K562 (cell line): ENCODE data around the gene SPEF1. TPM values are rescaled to one million over a fixed set of nuclear protein-coding genes. Genes with fewer than 3 reads are reported as not detected.
A peak's percentile ranks its signal among the peaks of the same experiment; 100 is the strongest.
"Not testable (repeated sequence)": the region's sequence is repeated elsewhere in the genome, so short reads cannot be mapped to it uniquely, and the experiment has no call there.

Experiments used
- ATAC-seq: fragments of 200-7000 bp; cut with Tn5 transposase; 3 replicates; pipeline ENCODE4 v1.9.1; 2020; ENCODE audit warnings: moderate library complexity
- BruUV-seq: library from RNA; stranded (reverse); fragments of 400-500 nt; replicated peaks from 2 replicates; lab custom pipeline; 2021; lab: Mats Ljungman, UMichigan
- CTCF ChIA-PET: fragments of 300-600 bp; formaldehyde crosslinking; extraction: SDS; loops from one replicate; lab custom pipeline; 2021; ENCODE audit warnings: low intra/inter-chr PET ratio; lab: Yijun Ruan, JAX
- POLR2A ChIA-PET: fragments of 300-600, 350-650 bp; sonication (Branson Sonifier 250); formaldehyde crosslinking; extraction: SDS; loops from one replicate; lab custom pipeline; 2021; ENCODE audit warnings: antibody characterized with exemption, inconsistent platforms; lab: Yijun Ruan, JAX
- DNase-seq, 4 experiments: peaks; one replicate each; pipeline versions ENCODE4 v3.0.0 to v3.0.0-alpha.2; 2011 to 2018; ENCODE audit warnings: low spot score in 3 of 4, mixed read lengths in 3 of 4; ENCODE audit errors: extremely low read depth in 1 of 4
- FAIRE-seq: peaks from 2 replicates; lab custom pipeline; 2011; peaks lifted over from hg19 to GRCh38; lab: Jason Lieb, UNC
- H2AFZ ChIP-seq: 2 replicates; pipeline ENCODE4 v1.6.0; 2011; ENCODE audit warnings: low read depth, low read length, control low read depth, inconsistent platforms
- H3K27ac ChIP-seq: fragments of 200-600 bp; 3 replicates; pipeline ENCODE4 v1.8.0; 2011; ENCODE audit warnings: low read depth, mild to moderate bottlenecking, control low read depth, inconsistent platforms, low read length, moderate library complexity, mixed read lengths; ENCODE audit errors: extremely low read depth
- H3K27me3 ChIP-seq, 2 experiments: fragments of 300-600 bp in 1 of 2; 2 replicates in 1 of 2; 3 replicates in 1 of 2; pipeline versions ENCODE4 v1.6.0 to v1.8.0; 2011; ENCODE audit warnings: inconsistent platforms in 2 of 2, low read length in 2 of 2, mild to moderate bottlenecking in 1 of 2, mixed read lengths in 1 of 2, moderate library complexity in 1 of 2; ENCODE audit not compliant: control insufficient read depth in 2 of 2, insufficient read depth in 2 of 2
- H3K36me3 ChIP-seq: fragments of 300-600 bp; 3 replicates; pipeline ENCODE4 v1.8.0; 2011; ENCODE audit warnings: mild to moderate bottlenecking, low read length, inconsistent platforms; ENCODE audit not compliant: control insufficient read depth, insufficient read depth
- H3K4me1 ChIP-seq, 2 experiments: fragments of 200-600 bp in 1 of 2; replicated peaks in 1 of 2; 2 replicates in 1 of 2; 3 replicates in 1 of 2; pipeline versions ENCODE4 v1.5.1 to v1.8.0; 2011; ENCODE audit warnings: inconsistent platforms in 2 of 2, low read length in 2 of 2, mild to moderate bottlenecking in 1 of 2, mixed read lengths in 1 of 2, moderate library complexity in 1 of 2; ENCODE audit not compliant: control insufficient read depth in 2 of 2, insufficient read depth in 2 of 2
- H3K4me2 ChIP-seq: 2 replicates; pipeline ENCODE4 v1.6.1; 2011; ENCODE audit warnings: low read length, control low read depth, inconsistent platforms, mixed read lengths; ENCODE audit not compliant: insufficient read depth
- H3K4me3 ChIP-seq: fragments of 200-600 bp; sonication (generic), shearing (Covaris generic); 2 replicates; pipeline ENCODE4 v1.5.1; 2016; ENCODE audit warnings: control low read depth, inconsistent platforms
- H3K79me2 ChIP-seq: fragments of 200-600 bp; 3 replicates; pipeline ENCODE4 v1.8.0; 2011; ENCODE audit warnings: low read length, inconsistent platforms; ENCODE audit not compliant: control insufficient read depth, insufficient read depth
- H3K9ac ChIP-seq, 2 experiments: 2 replicates each; pipeline versions ENCODE4 v1.6.0 to v1.6.1; 2011; ENCODE audit warnings: low read depth in 2 of 2, low read length in 2 of 2, control low read depth in 1 of 2, inconsistent platforms in 1 of 2, mild to moderate bottlenecking in 1 of 2, mixed read lengths in 1 of 2; ENCODE audit not compliant: insufficient read depth in 1 of 2
- H3K9me1 ChIP-seq: one replicate; pipeline ENCODE4 v1.6.0; 2011; ENCODE audit warnings: inconsistent platforms, mild to moderate bottlenecking, low read length, moderate library complexity; ENCODE audit not compliant: control insufficient read depth, insufficient read depth
- H3K9me3 ChIP-seq: replicated peaks from 2 replicates; pipeline ENCODE4 v1.5.1; 2011; ENCODE audit warnings: low read depth, low read length, inconsistent platforms; ENCODE audit not compliant: control insufficient read depth, insufficient read depth
- H4K20me1 ChIP-seq: replicated peaks from 2 replicates; pipeline ENCODE4 v1.6.1; 2011; ENCODE audit warnings: low read length, inconsistent platforms, mixed read lengths; ENCODE audit not compliant: control insufficient read depth, insufficient read depth
- CHD1 ChIP-seq: fragments of 200-600 bp; sonication (generic); IDR thresholded peaks from one replicate; pipeline ENCODE4 v1.6.1; 2012; ENCODE audit warnings: mild to moderate bottlenecking, moderate library complexity, low read length, inconsistent platforms
- EHMT2 ChIP-seq: fragments of 450-650 bp; IDR thresholded peaks from 2 replicates; pipeline ENCODE4 v1.6.1; 2018; ENCODE audit warnings: antibody characterized with exemption
- LARP7 ChIP-seq: fragments of 450-650 bp; IDR thresholded peaks from 2 replicates; pipeline ENCODE4 v1.6.1; 2016
- MTA1 ChIP-seq: fragments of 450-650 bp; IDR thresholded peaks from 2 replicates; pipeline ENCODE4 v1.6.1; 2017; ENCODE audit warnings: borderline replicate concordance
- PHB ChIP-seq: fragments of 250-450 bp; sonication (Bioruptor Pico); IDR thresholded peaks from 2 replicates; pipeline ENCODE4 v1.5.0; 2021
- PKNOX1 ChIP-seq: fragments of 450-650 bp; IDR thresholded peaks from 2 replicates; pipeline ENCODE4 v1.6.1; 2016
- ZNF512 ChIP-seq: IDR thresholded peaks from 2 replicates; pipeline ENCODE4 v1.6.1; 2016; ENCODE audit warnings: missing genetic modification characterization, missing compliant biosample characterization
- WGBS: fragments of 100-300 bp; shearing (Covaris generic); methylation state at CpG from one replicate; pipeline ENCODE4 v1.1.6; 2016; ENCODE audit warnings: low coverage, mixed read lengths; ENCODE audit not compliant: insufficient coverage; ENCODE audit errors: missing lambda C conversion rate; 5-methylcytosine and 5-hydroxymethylcytosine counted together
- in situ Hi-C: fragments of 300-500 bp; cut with MboI; formaldehyde crosslinking; loops from 4 replicates; pipeline ENCODE4 v1.15.0; 2018; ENCODE audit warnings: inconsistent platforms, mixed read lengths
- intact Hi-C: fragments of 100-400 bp; cut with micrococcal nuclease; formaldehyde crosslinking; loops from 2 replicates; pipeline ENCODE4 v1.14.2; 2022
- polyA plus RNA-seq, 8 experiments: library from polyadenylated mRNA; depleted of rRNA in 4 of 8; stranded (reverse) in 5 of 8; unstranded in 3 of 8; fragments of >200 nt; fragmentation: Nextera tagmentation in 2 of 8; fragmentation: Illumina TruSeq in 1 of 8; extraction: Ambion mirVana in 2 of 8; extraction: Trizol in 1 of 8; gene quantifications; 2 replicates each; pipeline versions ENCODE4 v1.2.1 to v1.2.3, GENCODE V29; 2011 to 2014; ENCODE audit warnings: inconsistent platforms in 1 of 8, missing spikeins in 1 of 8
- total RNA-seq, 7 experiments: library from RNA; depleted of rRNA in 6 of 7; stranded (reverse); fragments of >200 nt in 6 of 7; fragmentation: Illumina TruSeq in 2 of 7; extraction: Trizol in 2 of 7; gene quantifications; 2 replicates each; pipeline versions ENCODE4 v1.2.1 to v1.2.3, GENCODE V29; 2011 to 2021; ENCODE audit warnings: low replicate concordance in 1 of 7
- TF ChIP-seq, protein P1 (sequence below), 2 experiments: fragments of 450-650 bp in 1 of 2; sonication (generic) in 1 of 2; formaldehyde crosslinking in 1 of 2; IDR thresholded peaks in 1 of 2; conservative IDR thresholded peaks in 1 of 2; 2 replicates each; pipeline versions ENCODE4 v1.6.1 to v1.8.1; 2016 to 2023; ENCODE audit warnings: mild to moderate bottlenecking in 2 of 2, moderate library complexity in 2 of 2, inconsistent platforms in 1 of 2, missing genetic modification reagents in 1 of 2

SPEF1 gene
- total and polyA plus RNA-seq, 9 of the 15 experiments (the other 6 are each of a cell fraction or from before 2014, with no cell fraction given), result not detected

- H4K20me1 ChIP-seq, BruUV-seq, H3K4me2 ChIP-seq, FAIRE-seq, H3K9me1 ChIP-seq, H3K27me3 ChIP-seq, DNase-seq, H3K9me3 ChIP-seq, POLR2A ChIA-PET, H3K27ac ChIP-seq, H3K9ac ChIP-seq, in situ Hi-C loops, H3K4me3 ChIP-seq, ATAC-seq: not testable (repeated sequence)
- H2AFZ ChIP-seq, result peak overlapping the region; percentile 45; the same call in 1 of the 2 replicates
- intact Hi-C loops, result loop anchor here (5.0 to 10.0 kb wide), 3 partner anchors 58 to 406 kb away; partner anchors contain the start of gene MAVS
- H3K4me1 ChIP-seq, result peaks cover 8 to 20% of the 10 kb centered on the region in 2 experiments; a peak in 3 of 5 replicates
- peaks cover 21% of the 10 kb centered on the region for H3K79me2 ChIP-seq
- peaks cover 15% of the 10 kb centered on the region; the same call in 1 of the 3 replicates for H3K36me3 ChIP-seq
- WGBS, result 65% methylated on average over 4 of the region's 4 CpGs
- CTCF ChIA-PET, result interaction anchor here (0.6 to 3.4 kb wide), 2 partner anchors 31 to 58 kb away, joined by 3 to 12 read pairs; partner anchors contain the start of gene AP5S1
Observed at GRCh38 chr20:3789201-3789600, 8.0 kb upstream of the SPEF1 start.

DNA sequence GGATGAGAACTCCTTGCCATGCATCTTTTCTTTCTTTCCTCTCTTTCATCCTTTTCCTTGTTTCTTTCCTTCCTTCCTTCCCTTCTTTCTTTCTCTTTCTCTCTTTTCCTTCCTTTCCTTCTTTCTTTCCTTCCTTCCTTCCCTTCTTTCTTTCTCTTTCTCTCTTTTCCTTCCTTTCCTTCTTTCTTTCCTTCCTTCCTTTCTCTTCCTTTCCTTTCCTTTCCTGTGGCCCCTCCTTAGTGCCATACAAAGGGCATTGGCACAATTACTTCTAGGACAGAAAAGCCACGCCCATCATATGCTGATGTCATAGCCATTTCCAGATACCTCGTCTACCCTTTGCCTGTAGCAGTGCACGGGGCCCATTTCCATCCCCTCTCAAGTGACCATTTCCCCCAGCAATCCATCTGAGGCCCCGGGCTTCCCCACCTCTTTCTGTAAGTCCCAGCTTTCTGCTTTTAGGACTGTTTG, 7.5 kb upstream of the SPEF1 start:
- no TSS peak for BruUV-seq
- Histone ChIP-seq H3K4me1 (peaks cover 8 to 25% of the 10 kb centered on the region in 2 experiments; a peak in 3 of 5 replicates), H3K27me3 (no peaks in the 10 kb centered on the region), H3K9ac (no peak overlapping the region; a peak in 1 of 4 replicates), H3K36me3 (peaks cover 18% of the 10 kb centered on the region; the same call in 1 of the 3 replicates), H4K20me1 (peaks cover 6% of the 10 kb centered on the region), H3K9me3 (no peaks in the 10 kb centered on the region), H3K4me3 (no peak overlapping the region), H3K79me2 (peaks cover 25% of the 10 kb centered on the region), H2AFZ (peak overlapping the region; percentile 45; the same call in 1 of the 2 replicates), H3K27ac (no peak overlapping the region), H3K9me1 (no peaks in the 10 kb centered on the region), H3K4me2 (no peak overlapping the region)
- ChIA-PET POLR2A (no interaction called here), CTCF (interaction anchor here (0.6 to 3.4 kb wide), 2 partner anchors 32 to 59 kb away, joined by 3 to 12 read pairs; partner anchors contain the start of gene AP5S1)
- in situ Hi-C loops (no loop called here), intact Hi-C loops (loop anchor here (5.0 to 10.0 kb wide), 3 partner anchors 59 to 406 kb away; partner anchors contain the start of gene MAVS)
- peak; percentile 37; the same call in 1 of the 2 replicates for TF ChIP-seq MTA1
- no peak for TF ChIP-seq PHB (CRISPR knock-in tag)
- 0 out of 2 replicates have a peak, but pooled peaks have one; percentile 58 for TF ChIP-seq LARP7
- TF ChIP-seq, protein P1, sequence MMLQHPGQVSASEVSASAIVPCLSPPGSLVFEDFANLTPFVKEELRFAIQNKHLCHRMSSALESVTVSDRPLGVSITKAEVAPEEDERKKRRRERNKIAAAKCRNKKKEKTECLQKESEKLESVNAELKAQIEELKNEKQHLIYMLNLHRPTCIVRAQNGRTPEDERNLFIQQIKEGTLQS (IDR thresholded peaks at IDR 0.05), result peak; percentile 22; the same call in 1 of the 2 replicates
- TF ChIP-seq, protein P1 (CRISPR knock-in tag; conservative IDR thresholded peaks at IDR 0.05), result no peak
- TF ChIP-seq EHMT2, result 0 out of 2 replicates have a peak, but pooled peaks have one; percentile 18
- peak; percentile 49 for TF ChIP-seq PKNOX1
- peak; percentile 95 for TF ChIP-seq ZNF512
- TF ChIP-seq CHD1, result no peak
- 28% methylated on average over 4 of the region's 4 CpGs for WGBS
- DNase-seq, result no peak
- ATAC-seq, result no peak
- FAIRE-seq, result peak; percentile 32
